Activated T-cell treated with anti-CD3 and anti-CD28 coated beads, Interleukin-2, amount 50 U/mL, for 72 hours (primary cell): Measurements from ENCODE around the gene RNF138. TPM values are rescaled to one million over a fixed set of nuclear protein-coding genes. Genes with fewer than 3 reads are reported as not detected.
A peak's percentile ranks its signal among the peaks of the same experiment; 100 is the strongest.

Source experiments
- ATAC-seq, 2 donors: fragments of 150-1000 bp; cut with Tn5 transposase; replicated peaks in 1 of 2; 2 replicates each; pipeline ENCODE4 v1.10.0; 2021; ENCODE audit warnings: moderate library complexity in 2 of 2, mild to moderate bottlenecking in 1 of 2
- DNase-seq, 2 donors: peaks; one replicate each; pipeline ENCODE4 v3.0.0; 2021 to 2022; ENCODE audit warnings: mixed read lengths in 1 of 2
- H3K27ac Mint-ChIP-seq: one replicate; pipeline ENCODE4 v1.8.0; 2022; ENCODE audit warnings: mild to moderate bottlenecking, moderate library complexity, mixed read lengths
- H3K27me3 Mint-ChIP-seq: one replicate; pipeline ENCODE4 v1.8.0; 2022; ENCODE audit warnings: low read depth, mixed read lengths
- H3K36me3 Mint-ChIP-seq, 2 donors: one replicate each; pipeline ENCODE4 v1.8.0; 2022; ENCODE audit warnings: mixed read lengths in 2 of 2, mild to moderate bottlenecking in 1 of 2; ENCODE audit not compliant: insufficient read depth in 2 of 2
- H3K4me1 Mint-ChIP-seq: one replicate; pipeline ENCODE4 v1.8.0; 2022; ENCODE audit warnings: low read depth, mixed read lengths
- H3K4me3 Mint-ChIP-seq, 2 donors: one replicate each; pipeline ENCODE4 v1.8.0; 2022; ENCODE audit warnings: mild to moderate bottlenecking in 2 of 2, mixed read lengths in 2 of 2, moderate library complexity in 2 of 2
- H3K9me3 Mint-ChIP-seq, 2 donors: one replicate each; pipeline ENCODE4 v1.8.0; 2022; ENCODE audit warnings: mixed read lengths in 2 of 2
- total RNA-seq, 2 donors: library from RNA; stranded (reverse); gene quantifications; one replicate each; pipeline ENCODE4 v1.2.3, GENCODE V29; 2022

The RNF138 gene
- 10 to 100 TPM; 74.7 to 79.9 TPM for total RNA-seq

- H3K36me3 Mint-ChIP-seq: peaks cover 19 to 27% of the 10 kb centered on the region in 2 donors
- ATAC-seq (peak; percentile 64 to 68), DNase-seq (peak; percentile 91)
- peaks cover 46% of the 10 kb centered on the region for H3K4me1 Mint-ChIP-seq
- H3K27me3 Mint-ChIP-seq: no peaks in the 10 kb centered on the region
- H3K9me3 Mint-ChIP-seq: no peaks in the 10 kb centered on the region
- H3K4me3 Mint-ChIP-seq: peak within 1 kb of the TSS; percentile 85 to 100
- peak within 1 kb of the TSS; percentile 96 for H3K27ac Mint-ChIP-seq
These were observed at the start of gene RNF138 for GRCh38 chr18:32091724-32092421. TSS of gene RNF138 (plus strand) at chr18:32091874. CDS start at chr18:32092777, 903 bp downstream.

GRCh38 chr18:32042337-32042736 lies 49.3 kb upstream of the RNF138 start:
- Mint-ChIP-seq H3K36me3 (peaks cover 17 to 54% of the 10 kb centered on the region in 2 donors), H3K27ac (peak overlapping the region; percentile 62), H3K9me3 (no peaks in the 10 kb centered on the region), H3K27me3 (no peaks in the 10 kb centered on the region), H3K4me1 (peaks cover 73% of the 10 kb centered on the region), H3K4me3 (no peak overlapping the region)
- ATAC-seq: no peak
- no peak for DNase-seq

GRCh38 chr18:32048507-32049091 lies 43.1 kb upstream of the RNF138 start:
- H3K27ac Mint-ChIP-seq: peak overlapping the region; percentile 99
- H3K9me3 Mint-ChIP-seq: no peaks in the 10 kb centered on the region
- peaks cover 51% of the 10 kb centered on the region for H3K4me1 Mint-ChIP-seq
- peaks cover 9 to 30% of the 10 kb centered on the region in 2 donors for H3K36me3 Mint-ChIP-seq
- H3K4me3 Mint-ChIP-seq: peak overlapping the region; percentile 51 to 86
- DNase-seq (peak in 1 of 2 donors; percentile 15), ATAC-seq (peak; percentile 63 to 70)
- H3K27me3 Mint-ChIP-seq: no peaks in the 10 kb centered on the region

- Mint-ChIP-seq H3K9me3 (no peaks in the 10 kb centered on the region), H3K27me3 (no peaks in the 10 kb centered on the region), H3K4me3 (peak overlapping the region; percentile 51 to 86), H3K27ac (peak overlapping the region; percentile 99), H3K36me3 (peaks cover 11 to 35% of the 10 kb centered on the region in 2 donors), H3K4me1 (peaks cover 49% of the 10 kb centered on the region)
- ATAC-seq (peak; percentile 55 to 61), DNase-seq (peak; percentile 18 to 33)
These were observed 42.1 kb upstream of the RNF138 start for GRCh38 chr18:32049393-32050171.

GRCh38 chr18:32056613-32057358 lies 34.9 kb upstream of the RNF138 start:
- ATAC-seq (no peak), DNase-seq (no peak)
- H3K27ac Mint-ChIP-seq: no peak overlapping the region
- peaks cover 18 to 34% of the 10 kb centered on the region in 2 donors for H3K36me3 Mint-ChIP-seq
- H3K9me3 Mint-ChIP-seq: peaks cover 2 to 4% of the 10 kb centered on the region in 2 donors
- H3K4me1 Mint-ChIP-seq: peaks cover 41% of the 10 kb centered on the region
- no peaks in the 10 kb centered on the region for H3K27me3 Mint-ChIP-seq
- H3K4me3 Mint-ChIP-seq: no peak overlapping the region

- no peak overlapping the region for H3K27ac Mint-ChIP-seq
- peaks cover 2 to 4% of the 10 kb centered on the region in 2 donors for H3K9me3 Mint-ChIP-seq
These were observed 34.0 kb upstream of the RNF138 start for GRCh38 chr18:32057624-32058165.

GRCh38 chr18:32060026-32060425 lies 31.6 kb upstream of the RNF138 start:
- Mint-ChIP-seq H3K4me3 (no peak overlapping the region), H3K27ac (peak overlapping the region; percentile 55), H3K27me3 (no peaks in the 10 kb centered on the region), H3K9me3 (peaks cover 2 to 4% of the 10 kb centered on the region in 2 donors), H3K36me3 (peaks cover 12 to 29% of the 10 kb centered on the region in 2 donors), H3K4me1 (peaks cover 41% of the 10 kb centered on the region)
- DNase-seq (no peak), ATAC-seq (no peak)

More at GRCh38 chr18:32057624-32058165, 34.0 kb upstream of the RNF138 start:
- ATAC-seq (no peak), DNase-seq (no peak)
- Mint-ChIP-seq H3K4me3 (no peak overlapping the region), H3K27me3 (no peaks in the 10 kb centered on the region), H3K4me1 (peaks cover 41% of the 10 kb centered on the region), H3K36me3 (peaks cover 15 to 32% of the 10 kb centered on the region in 2 donors)

GRCh38 chr18:32067375-32068167 lies 24.1 kb upstream of the RNF138 start:
- no peaks in the 10 kb centered on the region for H3K27me3 Mint-ChIP-seq
- peaks cover 6% of the 10 kb centered on the region for H3K4me1 Mint-ChIP-seq
- no peak overlapping the region for H3K4me3 Mint-ChIP-seq
- peak overlapping the region; percentile 94 for H3K27ac Mint-ChIP-seq
- H3K36me3 Mint-ChIP-seq: peaks cover 8 to 31% of the 10 kb centered on the region in 2 donors
- no peaks in the 10 kb centered on the region for H3K9me3 Mint-ChIP-seq
- ATAC-seq (no peak), DNase-seq (no peak)

GRCh38 chr18:32072321-32072720 lies 19.4 kb upstream of the RNF138 start:
- Mint-ChIP-seq H3K9me3 (peaks cover 4 to 7% of the 10 kb centered on the region in 2 donors), H3K27me3 (no peaks in the 10 kb centered on the region), H3K4me3 (no peak overlapping the region), H3K27ac (no peak overlapping the region), H3K36me3 (peaks cover 16 to 38% of the 10 kb centered on the region in 2 donors), H3K4me1 (peaks cover 27% of the 10 kb centered on the region)
- no peak for ATAC-seq
- DNase-seq: no peak

- Mint-ChIP-seq H3K9me3 (peaks cover 4 to 7% of the 10 kb centered on the region in 2 donors), H3K27ac (peak overlapping the region; percentile 85), H3K4me1 (peaks cover 27% of the 10 kb centered on the region), H3K27me3 (no peaks in the 10 kb centered on the region), H3K4me3 (peak overlapping the region in 1 of 2 donors; percentile 62), H3K36me3 (peaks cover 14 to 30% of the 10 kb centered on the region in 2 donors)
- ATAC-seq: peak; percentile 80 to 96
- DNase-seq: no peak
These were observed 17.5 kb upstream of the RNF138 start for GRCh38 chr18:32074206-32074605.

GRCh38 chr18:32078845-32079244 lies 12.8 kb upstream of the RNF138 start:
- no peak overlapping the region for H3K4me3 Mint-ChIP-seq
- ATAC-seq (no peak), DNase-seq (no peak)
- H3K27me3 Mint-ChIP-seq: no peaks in the 10 kb centered on the region
- H3K9me3 Mint-ChIP-seq: peaks cover 4 to 7% of the 10 kb centered on the region in 2 donors
- peak overlapping the region; percentile 59 for H3K27ac Mint-ChIP-seq
- peaks cover 12 to 22% of the 10 kb centered on the region in 2 donors for H3K36me3 Mint-ChIP-seq
- H3K4me1 Mint-ChIP-seq: peaks cover 21% of the 10 kb centered on the region
